ENCODE measurements around the gene SNX25. TPM values are rescaled to one million over a fixed set of nuclear protein-coding genes. Genes with fewer than 3 reads are reported as not detected.
A peak's percentile ranks its signal among the peaks of the same experiment; 100 is the strongest.

Gene SNX25
- total RNA-seq, result 10 to 100 TPM; 11.3 to 17.3 (median 13.4) TPM

DNA sequence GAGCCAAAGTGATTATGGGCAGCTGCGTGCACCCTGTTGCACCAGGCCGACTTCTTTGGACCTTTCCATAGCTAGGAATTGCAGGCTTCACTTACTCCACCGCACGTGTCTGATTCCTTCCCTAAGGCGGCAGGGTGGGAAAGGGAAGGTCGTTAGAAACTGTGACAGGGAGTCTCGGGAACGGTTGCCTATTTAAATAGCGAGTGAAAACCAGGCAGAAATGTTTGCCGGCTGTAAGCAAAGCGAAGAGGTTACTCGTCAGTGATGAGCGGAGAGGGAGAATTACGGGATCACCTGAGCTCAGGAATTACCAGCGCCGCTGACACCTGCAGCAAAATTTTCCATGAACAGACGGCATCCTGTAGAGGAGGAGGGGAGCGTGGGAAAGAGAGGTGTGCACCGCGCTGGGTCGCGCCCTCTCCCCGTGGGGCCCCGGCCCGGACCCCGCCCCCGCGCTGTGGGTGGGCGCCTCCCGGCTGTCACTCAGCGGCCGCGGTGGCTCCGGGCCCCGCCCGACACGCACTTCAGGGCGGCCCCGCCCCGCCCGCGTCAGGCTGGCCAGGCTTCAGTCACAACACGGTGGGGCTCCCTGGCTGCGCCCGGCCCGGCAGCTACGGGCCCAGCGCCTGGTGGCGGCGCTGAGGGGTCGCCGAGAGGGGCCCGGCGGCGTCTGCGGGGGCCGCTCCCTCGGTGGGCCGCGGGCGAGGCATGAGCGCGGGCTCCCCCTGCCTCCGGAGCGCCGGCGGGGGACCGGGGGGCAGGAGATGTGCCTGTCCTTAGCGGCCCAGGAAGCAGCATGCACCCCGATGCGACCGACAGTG lies at the start of gene SNX25:
TSS of gene SNX25 (plus strand) at position 568 of the 821 bp plus-strand sequence. CDS start at position 797, 229 bp downstream.
- Histone ChIP-seq H3K4me1 (peaks cover 20 to 25% of the 10 kb centered on the region in 2 donors), H3K27me3 (no peaks in the 10 kb centered on the region), H3K9me3 (no peaks in the 10 kb centered on the region), H3K36me3 (no peaks in the 10 kb centered on the region), H3K27ac (peak within 1 kb of the TSS; percentile 75 to 90 (median 82)), H3K4me3 (peak within 1 kb of the TSS; percentile 56 to 80 (median 68))
- peak in 4 of 5 experiments; percentile 13 to 54 (median 34) for TF ChIP-seq CTCF (IDR thresholded peaks at IDR 0.05 in 4 of 5, conservative IDR thresholded peaks at IDR 0.05 in 1 of 5)
- peak; percentile 94 to 97 for TF ChIP-seq POLR2A (IDR thresholded peaks at IDR 0.05)
- DNase-seq (peak; percentile 69 to 80), ATAC-seq (peak; percentile 86 to 89)
- intact Hi-C loops (cut with DNase I; ENCODE audit: low total_unique reads), result loop anchor here (1.0 to 10.0 kb wide), 3 partner anchors 187 to 464 kb away; partner anchors contain the start of gene ANKRD37
- in situ Hi-C loops (cut with MboI; ENCODE audit: low sequenced_read_pairs in 4 of 4), result loop anchor here in 3 of 4 donors (10.0 to 25.0 kb wide), 3 partner anchors 178 to 403 kb away; partner anchors contain the start of genes ANKRD37 (in 3 of the 3) and LRP2BP (in 3 of the 3)

- Histone ChIP-seq H3K4me3 (no peak overlapping the region), H3K27ac (no peak overlapping the region), H3K36me3 (peaks cover 0 to 39% of the 10 kb centered on the region in 2 donors), H3K4me1 (no peaks in the 10 kb centered on the region), H3K9me3 (no peaks in the 10 kb centered on the region), H3K27me3 (no peaks in the 10 kb centered on the region)
- DNase-seq, result no peak
- no peak for TF ChIP-seq CTCF (IDR thresholded peaks at IDR 0.05 in 4 of 5, conservative IDR thresholded peaks at IDR 0.05 in 1 of 5)
- TF ChIP-seq POLR2A (IDR thresholded peaks at IDR 0.05), result no peak
- in situ Hi-C loops (cut with MboI; ENCODE audit: low sequenced_read_pairs in 4 of 4), result no loop called here
- ATAC-seq, result no peak
- intact Hi-C loops (cut with DNase I; ENCODE audit: low total_unique reads), result no loop called here
Measured at GRCh38 chr4:185165605-185166063, 43.8 kb upstream of the SNX25 start.

GRCh38 chr4:185167234-185167633 lies 42.2 kb upstream of the SNX25 start:
- no peak for TF ChIP-seq CTCF (IDR thresholded peaks at IDR 0.05 in 4 of 5, conservative IDR thresholded peaks at IDR 0.05 in 1 of 5)
- no peak for TF ChIP-seq POLR2A (IDR thresholded peaks at IDR 0.05)
- Histone ChIP-seq H3K27me3 (no peaks in the 10 kb centered on the region), H3K4me3 (no peak overlapping the region), H3K27ac (no peak overlapping the region), H3K9me3 (no peaks in the 10 kb centered on the region), H3K4me1 (no peaks in the 10 kb centered on the region), H3K36me3 (peaks cover 0 to 24% of the 10 kb centered on the region in 2 donors)
- DNase-seq (no peak), ATAC-seq (no peak)
- intact Hi-C loops (cut with DNase I; ENCODE audit: low total_unique reads), result no loop called here
- in situ Hi-C loops (cut with MboI; ENCODE audit: low sequenced_read_pairs in 4 of 4), result no loop called here

DNA sequence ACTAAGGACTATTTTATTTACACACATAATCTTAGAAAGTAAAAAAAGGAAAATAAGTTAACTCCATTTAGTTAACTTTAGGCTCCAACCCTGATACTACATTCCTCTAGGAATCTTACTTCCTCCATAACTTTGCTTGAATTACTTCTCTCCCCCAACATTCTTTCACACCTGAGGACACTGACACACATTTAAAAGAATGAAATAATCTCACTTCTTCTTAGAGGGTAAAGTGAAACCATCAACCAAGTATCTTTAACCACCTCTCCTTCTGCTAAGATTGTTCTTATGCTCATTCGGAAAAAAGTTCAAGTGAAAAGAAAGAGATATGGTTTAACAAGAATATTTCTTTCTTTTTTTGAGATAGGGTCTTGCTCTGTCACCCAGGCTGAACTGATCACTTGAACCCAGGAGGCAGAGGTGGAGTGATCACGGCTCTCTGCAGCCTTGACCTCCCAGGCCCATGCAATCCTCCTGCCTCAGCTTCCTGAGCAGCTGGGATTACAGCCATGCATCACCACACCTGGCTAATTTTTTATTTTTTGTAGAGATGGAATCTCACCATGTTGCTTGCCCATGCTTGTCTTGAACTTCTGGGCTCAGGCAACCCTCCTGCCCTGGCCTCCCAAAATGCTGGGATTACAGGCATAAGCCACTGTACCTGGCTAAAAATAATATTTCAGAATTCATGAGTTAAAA lies 37.9 kb upstream of the SNX25 start:
- ATAC-seq, result no peak
- H3K36me3 ChIP-seq, result peaks cover 0 to 29% of the 10 kb centered on the region in 2 donors

More for the DNA sequence above, 37.9 kb upstream of the SNX25 start:
- Histone ChIP-seq H3K4me1 (no peaks in the 10 kb centered on the region), H3K27ac (no peak overlapping the region), H3K4me3 (no peak overlapping the region), H3K27me3 (no peaks in the 10 kb centered on the region), H3K9me3 (no peaks in the 10 kb centered on the region)
- TF ChIP-seq POLR2A (IDR thresholded peaks at IDR 0.05) (no peak), CTCF (IDR thresholded peaks at IDR 0.05 in 4 of 5, conservative IDR thresholded peaks at IDR 0.05 in 1 of 5) (no peak)
- DNase-seq, result no peak
- in situ Hi-C loops (cut with MboI; ENCODE audit: low sequenced_read_pairs in 4 of 4), result no loop called here
- intact Hi-C loops (cut with DNase I; ENCODE audit: low total_unique reads), result no loop called here

All from gastrocnemius medialis (tissue), 4 donors.